GM19324 (cell line): ENCODE data around the gene PRKCA.
"Not testable (repeated sequence)": the region's sequence is repeated elsewhere in the genome, so short reads cannot be mapped to it uniquely, and the experiment has no call there.

ENCODE experiments used
- ATAC-seq: cut with Tn5 transposase; IDR thresholded peaks from one replicate; pipeline ENCODE4 v1.9.1; 2021; ENCODE audit warnings: mild to moderate bottlenecking, moderate library complexity; ENCODE audit not compliant: unreplicated experiment, low FRiP score

The PRKCA gene

GRCh38 chr17:66378296-66378695 is 75.9 kb downstream of the PRKCA start:
- ATAC-seq: no peak

- no peak for ATAC-seq
Measured at GRCh38 chr17:66379544-66379943, 77.1 kb downstream of the PRKCA start.

GRCh38 chr17:66379996-66380395 is 77.6 kb downstream of the PRKCA start:
- ATAC-seq: no peak

- ATAC-seq: no peak
Measured at GRCh38 chr17:66381701-66382362, 79.4 kb downstream of the PRKCA start.

GRCh38 chr17:66383333-66383732 is 80.9 kb downstream of the PRKCA start:
- ATAC-seq: no peak

GRCh38 chr17:66386498-66387351 is 84.3 kb downstream of the PRKCA start:
- no peak for ATAC-seq

- ATAC-seq: no peak
Measured at GRCh38 chr17:66387392-66387981, 85.1 kb downstream of the PRKCA start.

GRCh38 chr17:66392783-66393437 is 90.5 kb downstream of the PRKCA start:
- ATAC-seq: no peak

- ATAC-seq: no peak
Measured at GRCh38 chr17:66395961-66396360, 93.5 kb downstream of the PRKCA start.

GRCh38 chr17:66397486-66397885 is 95.1 kb downstream of the PRKCA start:
- ATAC-seq: no peak

GRCh38 chr17:66398059-66398458 is 95.6 kb downstream of the PRKCA start:
- no peak for ATAC-seq

- ATAC-seq: no peak
Measured at GRCh38 chr17:66398617-66399016, 96.2 kb downstream of the PRKCA start.

- ATAC-seq: no peak
Measured at GRCh38 chr17:66399441-66399840, 97.0 kb downstream of the PRKCA start.

- not testable (repeated sequence) for ATAC-seq
Measured at GRCh38 chr17:66400041-66400688, 97.8 kb downstream of the PRKCA start.

GRCh38 chr17:66400698-66401097 is 98.3 kb downstream of the PRKCA start:
- no peak for ATAC-seq

- ATAC-seq: no peak
Measured at GRCh38 chr17:66401364-66401763, 99.0 kb downstream of the PRKCA start.

- ATAC-seq: no peak
Measured at GRCh38 chr17:66403846-66404556, 101.6 kb downstream of the PRKCA start.

GRCh38 chr17:66405836-66406677 is 103.6 kb downstream of the PRKCA start:
- ATAC-seq: no peak
